Kidney (tissue), 14 donors: ENCODE data around the gene CORIN. TPM values are rescaled to one million over a fixed set of nuclear protein-coding genes. Genes with fewer than 3 reads are reported as not detected.

ENCODE experiments used
- DNase-seq, 5 donors: peaks; one replicate each; pipeline ENCODE4 v3.0.0-alpha.2; 2013 to 2020
- FAIRE-seq: peaks from 2 replicates; lab custom pipeline; 2012; peaks lifted over from hg19 to GRCh38; lab: Jason Lieb, UNC
- H3K27ac ChIP-seq, 2 donors: one replicate each; pipeline ENCODE4 v1.7.0; 2013; ENCODE audit warnings: low read depth in 2 of 2, low read length in 2 of 2, inconsistent platforms in 1 of 2
- H3K27me3 ChIP-seq: one replicate; pipeline ENCODE4 v1.7.1; 2013; ENCODE audit warnings: low read length, inconsistent platforms; ENCODE audit not compliant: control insufficient read depth, insufficient read depth
- H3K36me3 ChIP-seq, 3 donors: one replicate each; pipeline versions ENCODE4 v1.7.0 to v1.7.1; 2013; ENCODE audit warnings: low read length in 3 of 3, control low read depth in 1 of 3, inconsistent platforms in 1 of 3; ENCODE audit not compliant: insufficient read depth in 3 of 3, control insufficient read depth in 2 of 3
- H3K4me1 ChIP-seq, 3 donors: one replicate each; pipeline versions ENCODE4 v1.7.0 to v1.7.1; 2013; ENCODE audit warnings: low read length in 3 of 3, inconsistent platforms in 1 of 3, low read depth in 1 of 3; ENCODE audit not compliant: control insufficient read depth in 2 of 3, insufficient read depth in 2 of 3
- H3K4me3 ChIP-seq, 3 donors: one replicate each; pipeline versions ENCODE4 v1.7.0 to v1.8.1; 2013; ENCODE audit warnings: low read length in 3 of 3, control low read depth in 1 of 3, inconsistent platforms in 1 of 3
- H3K9ac ChIP-seq, 3 donors: one replicate each; pipeline versions ENCODE4 v1.7.0 to v1.7.1; 2013; ENCODE audit warnings: low read length in 3 of 3, control low read depth in 1 of 3, inconsistent platforms in 1 of 3
- H3K9me3 ChIP-seq, 3 donors: one replicate each; pipeline versions ENCODE4 v1.7.0 to v1.7.1; 2013; ENCODE audit warnings: low read length in 3 of 3, control low read depth in 1 of 3, inconsistent platforms in 1 of 3; ENCODE audit not compliant: control insufficient read depth in 2 of 3, insufficient read depth in 1 of 3
- intact Hi-C: fragments of 100-400 bp; cut with DNase I; formaldehyde crosslinking; loops from one replicate; pipeline ENCODE4 v1.11.1; 2022
- polyA plus RNA-seq: library from polyadenylated mRNA; stranded (reverse); fragments of 350-450 nt; fragmentation: Illumina TruSeq; extraction: RNeasy Lipid Tissue Mini Kit (QIAGEN cat#74804); gene quantifications from one replicate; pipeline ENCODE4 v1.2.3, GENCODE V29; 2014; ENCODE audit warnings: low read depth, low replicate concordance; ENCODE audit not compliant: insufficient read depth
- total RNA-seq: library from RNA; stranded (reverse); fragmentation: NEBNext Ultra II Directional; extraction: Animal tissue kit (Norgen Biotek cat#: 25700); gene quantifications from one replicate; pipeline ENCODE4 v1.2.1, GENCODE V29; 2021
- TF ChIP-seq, protein P1 (sequence below): IDR thresholded peaks from 3 replicates; pipeline ENCODE4 v1.5.1; 2012; ENCODE audit warnings: mild to moderate bottlenecking, moderate library complexity, borderline replicate concordance; ENCODE audit not compliant: insufficient read depth; ENCODE audit errors: extremely low read depth
- donor health status: control.
- donor health status: control.
- donor health status: control.
- donor health status: control.
- donor health status: control.
- donor health status: DM: yes; HTN: yes; CAD: no.
- donor health status: Normal renal cell carcinoma (clear cell type).

CORIN gene
- total and polyA plus RNA-seq, 2 donors from 2014 or later, result 0.75 to 2.6 TPM

DNA sequence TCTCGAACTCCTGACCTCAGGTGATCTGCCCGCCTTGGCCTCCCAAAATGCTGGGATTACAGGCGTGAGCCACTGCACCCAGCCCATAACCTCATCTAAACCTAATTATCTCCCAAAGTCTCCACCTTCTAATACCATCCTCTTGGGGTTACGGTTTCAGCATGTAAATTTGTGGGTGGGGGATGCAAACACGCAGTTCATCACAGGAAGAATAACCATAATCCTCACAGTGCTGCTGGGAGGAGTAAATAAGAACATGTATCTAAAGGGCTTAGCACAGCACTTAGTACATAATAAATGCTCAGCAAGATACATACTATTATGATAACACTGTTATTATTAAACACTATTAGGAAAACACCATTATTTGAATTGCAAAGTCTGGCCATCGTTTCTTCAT is 116.4 kb downstream of the CORIN start:
- Histone ChIP-seq H3K27me3 (no peaks in the 10 kb centered on the region), H3K4me1 (no peaks in the 10 kb centered on the region), H3K9ac (no peak overlapping the region), H3K4me3 (no peak overlapping the region), H3K27ac (no peak overlapping the region), H3K9me3 (no peaks in the 10 kb centered on the region), H3K36me3 (no peaks in the 10 kb centered on the region)
- no peak for FAIRE-seq
- TF ChIP-seq, protein P1, sequence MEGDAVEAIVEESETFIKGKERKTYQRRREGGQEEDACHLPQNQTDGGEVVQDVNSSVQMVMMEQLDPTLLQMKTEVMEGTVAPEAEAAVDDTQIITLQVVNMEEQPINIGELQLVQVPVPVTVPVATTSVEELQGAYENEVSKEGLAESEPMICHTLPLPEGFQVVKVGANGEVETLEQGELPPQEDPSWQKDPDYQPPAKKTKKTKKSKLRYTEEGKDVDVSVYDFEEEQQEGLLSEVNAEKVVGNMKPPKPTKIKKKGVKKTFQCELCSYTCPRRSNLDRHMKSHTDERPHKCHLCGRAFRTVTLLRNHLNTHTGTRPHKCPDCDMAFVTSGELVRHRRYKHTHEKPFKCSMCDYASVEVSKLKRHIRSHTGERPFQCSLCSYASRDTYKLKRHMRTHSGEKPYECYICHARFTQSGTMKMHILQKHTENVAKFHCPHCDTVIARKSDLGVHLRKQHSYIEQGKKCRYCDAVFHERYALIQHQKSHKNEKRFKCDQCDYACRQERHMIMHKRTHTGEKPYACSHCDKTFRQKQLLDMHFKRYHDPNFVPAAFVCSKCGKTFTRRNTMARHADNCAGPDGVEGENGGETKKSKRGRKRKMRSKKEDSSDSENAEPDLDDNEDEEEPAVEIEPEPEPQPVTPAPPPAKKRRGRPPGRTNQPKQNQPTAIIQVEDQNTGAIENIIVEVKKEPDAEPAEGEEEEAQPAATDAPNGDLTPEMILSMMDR, result no peak
- intact Hi-C loops, result no loop called here
- DNase-seq, result no peak

DNA sequence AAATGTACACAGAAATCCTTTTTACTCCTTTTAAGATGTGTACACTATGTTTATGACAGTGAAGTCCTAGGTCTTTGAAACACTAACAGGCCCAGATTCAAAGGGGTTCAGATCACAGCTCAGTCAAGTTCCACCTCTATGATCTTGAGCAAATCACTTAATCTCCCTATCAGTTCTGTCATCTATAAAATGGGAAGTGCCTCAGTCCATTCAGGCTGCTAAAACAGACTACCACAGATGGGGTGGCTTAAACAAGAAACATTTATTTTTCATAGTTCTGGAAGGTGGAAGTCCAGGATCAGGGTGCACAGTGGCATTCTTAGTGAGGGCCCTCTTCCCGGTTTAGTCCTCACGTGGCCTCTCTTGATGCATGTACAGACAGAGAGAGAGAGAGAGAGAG is 117.1 kb downstream of the CORIN start:
- intact Hi-C loops, result no loop called here
- H3K9ac ChIP-seq, result no peak overlapping the region
- FAIRE-seq, result no peak

DNA sequence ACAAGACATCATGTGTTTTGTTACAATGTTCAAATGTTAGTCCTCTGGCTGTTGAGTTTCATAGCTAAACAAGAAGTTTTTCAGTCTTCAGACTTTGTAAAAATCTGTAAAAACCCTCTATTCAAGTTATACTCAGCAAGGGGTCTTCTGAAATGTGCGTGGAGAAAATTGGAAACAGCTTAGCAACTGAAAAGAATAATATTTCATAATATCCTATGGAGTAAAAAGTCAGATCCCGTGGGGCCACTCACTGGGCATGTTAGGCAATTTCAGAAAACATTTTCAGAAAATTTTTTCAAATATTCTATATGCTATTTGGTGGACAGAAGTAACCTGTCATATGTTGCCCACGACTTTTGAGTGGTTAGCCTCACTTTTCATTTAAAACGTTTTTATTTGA is 118.3 kb downstream of the CORIN start:
- TF ChIP-seq, protein P1, result no peak
- no peak overlapping the region for H3K4me3 ChIP-seq
- H3K4me1 ChIP-seq, result no peaks in the 10 kb centered on the region
- H3K36me3 ChIP-seq, result no peaks in the 10 kb centered on the region
- H3K9ac ChIP-seq, result no peak overlapping the region
- no peak for DNase-seq
- intact Hi-C loops, result no loop called here
- H3K9me3 ChIP-seq, result no peaks in the 10 kb centered on the region
- no peak for FAIRE-seq
- no peaks in the 10 kb centered on the region for H3K27me3 ChIP-seq
- H3K27ac ChIP-seq, result no peak overlapping the region

More for the DNA sequence above, 117.1 kb downstream of the CORIN start:
- Histone ChIP-seq H3K9me3 (no peaks in the 10 kb centered on the region), H3K36me3 (no peaks in the 10 kb centered on the region), H3K27me3 (no peaks in the 10 kb centered on the region), H3K4me3 (no peak overlapping the region), H3K4me1 (no peaks in the 10 kb centered on the region), H3K27ac (no peak overlapping the region)
- DNase-seq, result no peak
- TF ChIP-seq, protein P1, result no peak

DNA sequence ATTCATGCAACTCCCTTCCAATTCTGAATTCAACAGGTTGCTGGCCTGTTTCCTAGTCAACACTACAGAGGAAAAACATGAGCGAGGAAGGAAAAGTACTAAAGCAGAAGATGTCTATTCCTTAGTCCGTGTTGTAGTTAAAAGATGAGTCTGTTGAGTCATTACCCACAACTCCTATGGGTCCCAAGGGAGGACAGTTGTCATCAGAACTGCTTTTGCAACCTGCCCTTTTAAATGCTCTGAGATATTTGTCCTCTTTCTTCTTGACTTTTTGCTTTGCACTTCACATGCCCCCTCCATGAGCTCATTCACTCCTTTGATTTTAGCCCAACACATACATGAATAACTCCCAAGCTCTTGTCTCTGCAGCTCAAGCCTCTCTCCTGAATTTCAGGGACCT is 119.2 kb downstream of the CORIN start:
- intact Hi-C loops, result no loop called here
- no peak for FAIRE-seq

More for the DNA sequence above, 119.2 kb downstream of the CORIN start:
- Histone ChIP-seq H3K9ac (no peak overlapping the region), H3K36me3 (no peaks in the 10 kb centered on the region), H3K4me3 (no peak overlapping the region), H3K27ac (no peak overlapping the region), H3K27me3 (no peaks in the 10 kb centered on the region), H3K9me3 (no peaks in the 10 kb centered on the region), H3K4me1 (no peaks in the 10 kb centered on the region)
- no peak for DNase-seq
- TF ChIP-seq, protein P1, result no peak
